Measurements from ENCODE around the gene PITRM1. TPM values are rescaled to one million over a fixed set of nuclear protein-coding genes. Genes with fewer than 3 reads are reported as not detected.

The PITRM1 gene
- polyA plus RNA-seq, 2 of the 4 experiments (the other 2 are of a cell fraction) = 45.9 to 64.5 TPM

GRCh38 chr10:3124412-3125175 lies 48.0 kb downstream of the PITRM1 start (continued):
- TF ChIP-seq REST (IDR thresholded peaks at IDR 0.05) (no peak), CBX2 (IDR thresholded peaks at IDR 0.05; ENCODE audit: borderline replicate concordance, low read depth) (no peak)

- POLR2A ChIA-PET = no interaction called here
- Histone ChIP-seq H3K9me3 (no peaks in the 10 kb centered on the region), H3K4me3 (no peak overlapping the region), H3K4me2 (no peak overlapping the region), H3K4me1 (peaks cover 21% of the 10 kb centered on the region; the same call in 2 of the 3 replicates), H3K27ac (peak overlapping the region in 1 of 2 experiments; percentile 63; a peak in 1 of 6 replicates)
- no peak for DNase-seq (ENCODE audit: low read depth in 1 of 2, low spot score in 1 of 2)
- FAIRE-seq = no peak
- TF ChIP-seq ATOH8 (CRISPR knock-in tag; IDR thresholded peaks at IDR 0.05; ENCODE audit: low read depth) (no peak), ESRRA (IDR thresholded peaks at IDR 0.05; ENCODE audit: borderline replicate concordance, low read length) (no peak), HMGXB4 (CRISPR knock-in tag; IDR thresholded peaks at IDR 0.05; ENCODE audit: borderline replicate concordance) (no peak), FOXS1 (CRISPR knock-in tag; IDR thresholded peaks at IDR 0.05) (no peak), CBX2 (IDR thresholded peaks at IDR 0.05; ENCODE audit: borderline replicate concordance, low read depth) (no peak), MAX (IDR thresholded peaks at IDR 0.05) (no peak), JUN (IDR thresholded peaks at IDR 0.05) (no peak), E2F6 (IDR thresholded peaks at IDR 0.05; ENCODE audit: borderline replicate concordance, low read depth) (no peak)
- 92% methylated on average over 24 of the region's 32 CpGs for WGBS (ENCODE audit: missing lambda C conversion rate)
- CTCF ChIA-PET = interaction anchor here (1.0 kb wide), 2 partner anchors 10 to 11 kb away, joined by 3 to 6 read pairs; no protein-coding TSS in a partner anchor
- ATAC-seq = 0 out of 6 replicates have a peak, but pooled peaks of 1 of the 2 experiments have one; percentile 2
Measured at GRCh38 chr10:3123571-3124411, 48.8 kb downstream of the PITRM1 start.

- H3K9me3 ChIP-seq = no peaks in the 10 kb centered on the region
- CTCF ChIA-PET = interaction anchor here (1.0 kb wide), 1 partner anchor 10 kb away, joined by 6 read pairs; no protein-coding TSS in a partner anchor
- POLR2A ChIA-PET = no interaction called here
- ATAC-seq (no peak), DNase-seq (ENCODE audit: low read depth in 1 of 2, low spot score in 1 of 2) (no peak), FAIRE-seq (no peak)
- peak overlapping the region; percentile 10 to 63; a peak in 3 of 6 replicates for H3K27ac ChIP-seq
- H3K4me2 ChIP-seq = no peak overlapping the region
- H3K4me3 ChIP-seq = no peak overlapping the region
- H3K4me1 ChIP-seq = peaks cover 24% of the 10 kb centered on the region; the same call in 2 of the 3 replicates
- TF ChIP-seq FOSL2 (IDR thresholded peaks at IDR 0.05) (no peak), FOSL2 (CRISPR knock-in tag; IDR thresholded peaks at IDR 0.05) (peak; percentile 33), MYC (IDR thresholded peaks at IDR 0.05; ENCODE audit: borderline replicate concordance, low read length) (no peak), HOXA7 (CRISPR knock-in tag; IDR thresholded peaks at IDR 0.05) (no peak)
- WGBS (ENCODE audit: missing lambda C conversion rate) = 80% methylated on average over 27 of the region's 27 CpGs
Measured at GRCh38 chr10:3122486-3123205, 49.9 kb downstream of the PITRM1 start.
